SK-MEL-5 (cell line): ENCODE data around the gene PTCD3. TPM values are rescaled to one million over a fixed set of nuclear protein-coding genes. Genes with fewer than 3 reads are reported as not detected.

Experiments used
- DNase-seq: peaks from one replicate; pipeline ENCODE4 v3.0.0-alpha.2; 2016; ENCODE audit warnings: low read depth, low spot score
- in situ Hi-C: cut with HindIII; loops from 2 replicates; pipeline ENCODE4 v1.10.0; 2016; ENCODE audit warnings: low sequenced_read_pairs, high pct_unique_total_duplicates, low pct_unique_long_range_greater_than_20kb
- polyA plus RNA-seq, 2 experiments: library from polyadenylated mRNA; depleted of rRNA; stranded (reverse); fragments of >200 nt; gene quantifications; 2 replicates each; pipeline ENCODE4 v1.2.3, GENCODE V29; 2015
- total RNA-seq: library from RNA; depleted of rRNA; stranded (reverse); fragments of >200 nt; shearing (Covaris generic); gene quantifications from 2 replicates; pipeline ENCODE4 v1.2.3, GENCODE V29; 2014; rRNA removed

Gene PTCD3
- total RNA-seq, result 238 and 268 TPM in 2 replicates
- 52.3 and 68.1 TPM in 2 replicates for polyA plus RNA-seq (2015; cell fraction: cytosol; rRNA removed)
- 1,280 and 1,431 TPM in 2 replicates for polyA plus RNA-seq (2015; cell fraction: nucleus; rRNA removed)

- in situ Hi-C loops, result no loop called here
- peak; percentile 98 for DNase-seq
Observed at GRCh38 chr2:86105969-86106945, at the start of gene PTCD3. Gene PTCD3 (plus strand): TSS chr2:86106235. CDS start chr2:86106248, 13 bp downstream.

- in situ Hi-C loops, result no loop called here
- DNase-seq, result no peak
Observed at GRCh38 chr2:86056590-86057331, 49.3 kb upstream of the PTCD3 start.

GRCh38 chr2:86062043-86062442 is 44.0 kb upstream of the PTCD3 start:
- in situ Hi-C loops, result no loop called here
- DNase-seq, result no peak

GRCh38 chr2:86064006-86064405 is 42.0 kb upstream of the PTCD3 start:
- DNase-seq, result no peak
- in situ Hi-C loops, result no loop called here

GRCh38 chr2:86065512-86065911 is 40.5 kb upstream of the PTCD3 start:
- in situ Hi-C loops, result no loop called here
- DNase-seq, result no peak

GRCh38 chr2:86066007-86066578 is 39.9 kb upstream of the PTCD3 start:
- DNase-seq, result no peak
- in situ Hi-C loops, result no loop called here

- in situ Hi-C loops, result no loop called here
- no peak for DNase-seq
Observed at GRCh38 chr2:86066915-86067314, 39.1 kb upstream of the PTCD3 start.

- in situ Hi-C loops, result no loop called here
- DNase-seq, result peak; percentile 80
Observed at GRCh38 chr2:86068136-86068588, 37.9 kb upstream of the PTCD3 start.

- DNase-seq, result no peak
- in situ Hi-C loops, result no loop called here
Observed at GRCh38 chr2:86068648-86069047, 37.4 kb upstream of the PTCD3 start.

GRCh38 chr2:86069091-86069685 is 36.8 kb upstream of the PTCD3 start:
- DNase-seq, result peak; percentile 99
- in situ Hi-C loops, result no loop called here

- in situ Hi-C loops, result no loop called here
- DNase-seq, result no peak
Observed at GRCh38 chr2:86069783-86070339, 36.2 kb upstream of the PTCD3 start.

- DNase-seq, result no peak
- in situ Hi-C loops, result no loop called here
Observed at GRCh38 chr2:86070868-86071267, 35.2 kb upstream of the PTCD3 start.

- in situ Hi-C loops, result no loop called here
- DNase-seq, result peak; percentile 71
Observed at GRCh38 chr2:86072271-86072858, 33.7 kb upstream of the PTCD3 start.

GRCh38 chr2:86073225-86073624 is 32.8 kb upstream of the PTCD3 start:
- DNase-seq, result no peak
- in situ Hi-C loops, result no loop called here

- DNase-seq, result no peak
- in situ Hi-C loops, result no loop called here
Observed at GRCh38 chr2:86074256-86074655, 31.8 kb upstream of the PTCD3 start.

- in situ Hi-C loops, result no loop called here
- DNase-seq, result no peak
Observed at GRCh38 chr2:86074811-86075210, 31.2 kb upstream of the PTCD3 start.

GRCh38 chr2:86075886-86076285 is 30.1 kb upstream of the PTCD3 start:
- in situ Hi-C loops, result no loop called here
- DNase-seq, result no peak
